Measurements from ENCODE around the gene ARHGEF26.

DNA sequence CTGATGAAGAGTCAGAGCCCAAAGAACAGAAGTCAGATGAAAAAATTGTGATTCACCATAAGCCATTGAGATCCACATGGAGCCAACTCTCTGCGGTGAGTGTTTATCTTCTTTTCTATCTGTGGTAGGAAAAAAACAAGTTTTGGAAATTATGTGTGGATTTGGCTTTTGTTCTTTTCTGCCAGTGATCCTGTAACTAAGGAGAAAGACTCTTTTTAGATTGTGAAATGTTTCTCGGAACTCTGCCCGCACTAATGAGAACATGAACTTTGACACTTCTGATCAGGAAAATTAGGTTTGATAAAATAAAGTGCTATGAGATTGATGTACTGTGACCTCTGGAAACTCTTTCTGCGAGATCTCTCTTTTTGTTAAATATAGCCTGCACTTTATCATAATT is 8.4 kb downstream of the ARHGEF26 start:
- TF ChIP-seq, protein P1, sequence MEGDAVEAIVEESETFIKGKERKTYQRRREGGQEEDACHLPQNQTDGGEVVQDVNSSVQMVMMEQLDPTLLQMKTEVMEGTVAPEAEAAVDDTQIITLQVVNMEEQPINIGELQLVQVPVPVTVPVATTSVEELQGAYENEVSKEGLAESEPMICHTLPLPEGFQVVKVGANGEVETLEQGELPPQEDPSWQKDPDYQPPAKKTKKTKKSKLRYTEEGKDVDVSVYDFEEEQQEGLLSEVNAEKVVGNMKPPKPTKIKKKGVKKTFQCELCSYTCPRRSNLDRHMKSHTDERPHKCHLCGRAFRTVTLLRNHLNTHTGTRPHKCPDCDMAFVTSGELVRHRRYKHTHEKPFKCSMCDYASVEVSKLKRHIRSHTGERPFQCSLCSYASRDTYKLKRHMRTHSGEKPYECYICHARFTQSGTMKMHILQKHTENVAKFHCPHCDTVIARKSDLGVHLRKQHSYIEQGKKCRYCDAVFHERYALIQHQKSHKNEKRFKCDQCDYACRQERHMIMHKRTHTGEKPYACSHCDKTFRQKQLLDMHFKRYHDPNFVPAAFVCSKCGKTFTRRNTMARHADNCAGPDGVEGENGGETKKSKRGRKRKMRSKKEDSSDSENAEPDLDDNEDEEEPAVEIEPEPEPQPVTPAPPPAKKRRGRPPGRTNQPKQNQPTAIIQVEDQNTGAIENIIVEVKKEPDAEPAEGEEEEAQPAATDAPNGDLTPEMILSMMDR (IDR thresholded peaks at IDR 0.05): no peak
- TF ChIP-seq POLR2A (IDR thresholded peaks at IDR 0.05): no peak
